Astrocyte (in vitro differentiated cells and primary cell): ENCODE measurements around the gene HP1BP3. TPM values are rescaled to one million over a fixed set of nuclear protein-coding genes. Genes with fewer than 3 reads are reported as not detected.

Source experiments
- DNase-seq: peaks from one replicate; pipeline ENCODE4 v3.0.0-alpha.2; 2010; ENCODE audit warnings: low read depth
- FAIRE-seq: peaks from 2 replicates; lab custom pipeline; 2011; peaks lifted over from hg19 to GRCh38; lab: Jason Lieb, UNC
- H2AFZ ChIP-seq: 2 replicates; pipeline ENCODE4 v1.6.0; 2012; ENCODE audit warnings: low read depth, low read length, inconsistent platforms
- H3K27ac ChIP-seq: 2 replicates; pipeline ENCODE4 v1.5.1; 2011; ENCODE audit warnings: low read depth, low read length, inconsistent platforms
- H3K27me3 ChIP-seq: 2 replicates; pipeline ENCODE4 v1.6.0; 2011; ENCODE audit warnings: low read length, inconsistent platforms; ENCODE audit not compliant: insufficient read depth
- H3K36me3 ChIP-seq: 2 replicates; pipeline ENCODE4 v1.5.1; 2011; ENCODE audit warnings: low read length, inconsistent platforms; ENCODE audit not compliant: insufficient read depth
- H3K4me1 ChIP-seq: 2 replicates; pipeline ENCODE4 v1.5.1; 2011; ENCODE audit warnings: low read length, inconsistent platforms; ENCODE audit not compliant: insufficient read depth
- H3K4me2 ChIP-seq: 2 replicates; pipeline ENCODE4 v1.6.0; 2012; ENCODE audit warnings: low read length, inconsistent platforms
- H3K4me3 ChIP-seq: 2 replicates; pipeline ENCODE4 v1.5.1; 2011; ENCODE audit warnings: low read depth, mild to moderate bottlenecking, low read length, inconsistent platforms; ENCODE audit not compliant: insufficient read depth
- H3K79me2 ChIP-seq: 2 replicates; pipeline ENCODE4 v1.6.0; 2012; ENCODE audit warnings: mild to moderate bottlenecking, low read length, inconsistent platforms; ENCODE audit not compliant: insufficient read depth
- H3K9ac ChIP-seq: 2 replicates; pipeline ENCODE4 v1.6.0; 2012; ENCODE audit warnings: mild to moderate bottlenecking, low read length, inconsistent platforms
- H3K9me3 ChIP-seq: 2 replicates; pipeline ENCODE4 v1.5.1; 2012; ENCODE audit warnings: low read depth, mild to moderate bottlenecking, low read length, inconsistent platforms; ENCODE audit not compliant: insufficient read depth
- H4K20me1 ChIP-seq: 2 replicates; pipeline ENCODE4 v1.6.0; 2012; ENCODE audit warnings: low read length, inconsistent platforms; ENCODE audit not compliant: insufficient read depth
- H3K27ac Mint-ChIP-seq: one replicate; pipeline ENCODE4 v1.8.0; 2021; ENCODE audit warnings: mild to moderate bottlenecking, mixed read lengths; ENCODE audit not compliant: unreplicated experiment
- H3K27me3 Mint-ChIP-seq: one replicate; pipeline ENCODE4 v1.8.0; 2021; ENCODE audit warnings: low read depth, mixed read lengths; ENCODE audit not compliant: unreplicated experiment
- H3K36me3 Mint-ChIP-seq: one replicate; pipeline ENCODE4 v1.8.0; 2021; ENCODE audit warnings: low read depth, mixed read lengths; ENCODE audit not compliant: unreplicated experiment
- H3K4me1 Mint-ChIP-seq: one replicate; pipeline ENCODE4 v1.8.0; 2021; ENCODE audit warnings: low read depth, mixed read lengths; ENCODE audit not compliant: unreplicated experiment
- H3K4me3 Mint-ChIP-seq: one replicate; pipeline ENCODE4 v1.8.0; 2021; ENCODE audit warnings: mild to moderate bottlenecking, moderate library complexity, mixed read lengths; ENCODE audit not compliant: unreplicated experiment
- H3K9me3 Mint-ChIP-seq: one replicate; pipeline ENCODE4 v1.8.0; 2021; ENCODE audit warnings: mild to moderate bottlenecking, mixed read lengths; ENCODE audit not compliant: unreplicated experiment
- CTCF ChIP-seq: IDR thresholded peaks from 2 replicates; pipeline ENCODE4 v1.5.1; 2011; ENCODE audit warnings: low read depth, mild to moderate bottlenecking, inconsistent platforms, low read length, moderate library complexity; ENCODE audit not compliant: insufficient read depth
- EZH2 ChIP-seq: IDR thresholded peaks from 2 replicates; pipeline ENCODE4 v1.6.1; 2012; ENCODE audit warnings: mild to moderate bottlenecking, low read length, inconsistent platforms; ENCODE audit not compliant: insufficient read depth
- total RNA-seq: library from RNA; stranded (reverse); gene quantifications from 2 replicates; pipeline ENCODE4 v1.2.1, GENCODE V29; 2021

The HP1BP3 gene
- total RNA-seq, 1 donor from 2014 or later, result 156 TPM

GRCh38 chr1:20785907-20786252, 1.2 kb downstream of the HP1BP3 start:
- H3K4me3 Mint-ChIP-seq, result peak overlapping the region; percentile 96
- H3K79me2 ChIP-seq, result peaks cover 59% of the 10 kb centered on the region
- no peak for FAIRE-seq

DNA sequence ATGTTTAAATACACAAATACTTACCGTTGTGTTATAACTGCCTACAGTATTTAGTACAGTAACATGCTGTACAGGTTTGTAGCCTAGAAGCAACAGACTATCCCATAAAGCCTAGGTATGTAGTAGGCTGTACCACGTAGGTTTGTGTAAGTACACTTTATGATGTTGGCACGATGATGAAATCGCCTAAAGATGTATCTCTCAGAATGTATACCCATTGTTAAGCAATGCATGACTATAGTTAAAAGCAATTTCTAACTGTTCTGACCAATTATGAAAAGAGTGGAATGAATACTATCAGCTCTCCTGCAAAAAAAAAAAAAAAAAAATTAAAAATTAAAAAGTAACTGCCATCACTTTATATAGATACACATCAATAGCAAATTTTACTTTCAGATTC, 11.4 kb downstream of the HP1BP3 start:
- H3K27ac ChIP-seq, result no peak overlapping the region
- DNase-seq (no peak), FAIRE-seq (peak; percentile 26)
- H3K4me3 ChIP-seq, result no peak overlapping the region
- no peaks in the 10 kb centered on the region for H3K9me3 Mint-ChIP-seq
- H3K4me2 ChIP-seq, result no peak overlapping the region
- no peak overlapping the region for H2AFZ ChIP-seq
- H3K4me3 Mint-ChIP-seq, result no peak overlapping the region
- peaks cover 86% of the 10 kb centered on the region for H3K79me2 ChIP-seq
- no peaks in the 10 kb centered on the region for H3K9me3 ChIP-seq
- no peak for TF ChIP-seq CTCF
- TF ChIP-seq EZH2, result no peak
- H3K27ac Mint-ChIP-seq, result no peak overlapping the region
- H3K4me1 Mint-ChIP-seq, result peaks cover 3% of the 10 kb centered on the region
- peaks cover 63% of the 10 kb centered on the region for H3K36me3 ChIP-seq
- H4K20me1 ChIP-seq, result peaks cover 67% of the 10 kb centered on the region
- H3K27me3 Mint-ChIP-seq, result no peaks in the 10 kb centered on the region
- H3K9ac ChIP-seq, result no peak overlapping the region
- H3K4me1 ChIP-seq, result no peaks in the 10 kb centered on the region
- H3K36me3 Mint-ChIP-seq, result peaks cover 4% of the 10 kb centered on the region
- H3K27me3 ChIP-seq, result no peaks in the 10 kb centered on the region

More at GRCh38 chr1:20785907-20786252, 1.2 kb downstream of the HP1BP3 start:
- H3K9ac ChIP-seq, result peak overlapping the region; percentile 98
- H4K20me1 ChIP-seq, result peaks cover 53% of the 10 kb centered on the region
- peak overlapping the region; percentile 88 for H3K4me2 ChIP-seq
- Mint-ChIP-seq H3K4me1 (peaks cover 18% of the 10 kb centered on the region), H3K27ac (peak overlapping the region; percentile 98), H3K9me3 (no peaks in the 10 kb centered on the region), H3K27me3 (no peaks in the 10 kb centered on the region), H3K36me3 (no peaks in the 10 kb centered on the region)
- no peaks in the 10 kb centered on the region for H3K27me3 ChIP-seq
- H3K4me1 ChIP-seq, result peaks cover 18% of the 10 kb centered on the region
- H3K27ac ChIP-seq, result peak overlapping the region; percentile 96
- peaks cover 2% of the 10 kb centered on the region for H3K36me3 ChIP-seq
- H3K9me3 ChIP-seq, result no peaks in the 10 kb centered on the region
- peak; percentile 2 for DNase-seq
- no peak for TF ChIP-seq CTCF
- TF ChIP-seq EZH2, result no peak
- H2AFZ ChIP-seq, result peak overlapping the region; percentile 79
- peak overlapping the region; percentile 96 for H3K4me3 ChIP-seq

- H4K20me1 ChIP-seq, result peaks cover 39% of the 10 kb centered on the region
- FAIRE-seq, result no peak
- no peak for DNase-seq
Observed at GRCh38 chr1:20771780-20772179, 15.3 kb downstream of the HP1BP3 start.

More at GRCh38 chr1:20771780-20772179, 15.3 kb downstream of the HP1BP3 start:
- H3K9me3 Mint-ChIP-seq, result no peaks in the 10 kb centered on the region
- TF ChIP-seq CTCF (no peak), EZH2 (no peak)
- Histone ChIP-seq H3K36me3 (peaks cover 73% of the 10 kb centered on the region), H3K4me3 (no peak overlapping the region), H3K27me3 (no peaks in the 10 kb centered on the region), H3K4me1 (no peaks in the 10 kb centered on the region), H2AFZ (no peak overlapping the region), H3K9me3 (no peaks in the 10 kb centered on the region), H3K9ac (no peak overlapping the region), H3K27ac (no peak overlapping the region), H3K4me2 (no peak overlapping the region), H3K79me2 (peaks cover 59% of the 10 kb centered on the region)
- H3K27me3 Mint-ChIP-seq, result no peaks in the 10 kb centered on the region
- H3K36me3 Mint-ChIP-seq, result peaks cover 4% of the 10 kb centered on the region
- no peaks in the 10 kb centered on the region for H3K4me1 Mint-ChIP-seq
- no peak overlapping the region for H3K4me3 Mint-ChIP-seq
- H3K27ac Mint-ChIP-seq, result no peak overlapping the region
